Ishikawa (cell line): ENCODE data around the gene KCNN3.

Experiments
- CEBPB ChIP-seq: IDR thresholded peaks from 2 replicates; pipeline ENCODE4 v1.6.1; 2012
- CREB1 ChIP-seq: IDR thresholded peaks from 2 replicates; pipeline ENCODE4 v1.6.1; 2012; ENCODE audit warnings: low read depth
- EGR1 ChIP-seq: IDR thresholded peaks from 2 replicates; pipeline ENCODE4 v1.6.1; 2012
- EP300 ChIP-seq: IDR thresholded peaks from 2 replicates; pipeline ENCODE4 v1.6.1; 2012; ENCODE audit warnings: borderline replicate concordance
- FOXM1 ChIP-seq: IDR thresholded peaks from 2 replicates; pipeline ENCODE4 v1.6.1; 2012; ENCODE audit warnings: low read depth, borderline replicate concordance
- NFIC ChIP-seq: IDR thresholded peaks from 2 replicates; pipeline ENCODE4 v1.6.1; 2012
- RAD21 ChIP-seq: IDR thresholded peaks from 2 replicates; pipeline ENCODE4 v1.6.1; 2012; ENCODE audit warnings: low read depth
- TAF1 ChIP-seq: IDR thresholded peaks from 2 replicates; pipeline ENCODE4 v1.6.1; 2012; ENCODE audit warnings: low read depth, mild to moderate bottlenecking
- TCF12 ChIP-seq: IDR thresholded peaks from 2 replicates; pipeline ENCODE4 v1.6.1; 2012; ENCODE audit warnings: low read depth
- TEAD4 ChIP-seq: IDR thresholded peaks from 2 replicates; pipeline ENCODE4 v1.6.1; 2012
- YY1 ChIP-seq: IDR thresholded peaks from 2 replicates; pipeline ENCODE4 v1.6.1; 2012; ENCODE audit warnings: low read depth
- ZBTB7A ChIP-seq: IDR thresholded peaks from 2 replicates; pipeline ENCODE4 v1.6.1; 2012; ENCODE audit warnings: low read depth
- TF ChIP-seq, protein P1 (sequence below): IDR thresholded peaks from 2 replicates; pipeline ENCODE4 v1.6.1; 2012
- TF ChIP-seq, protein P2 (sequence below): IDR thresholded peaks from 2 replicates; pipeline ENCODE4 v1.6.1; 2012; ENCODE audit warnings: low read depth, mild to moderate bottlenecking
- TF ChIP-seq, protein P3 (sequence below): IDR thresholded peaks from 2 replicates; pipeline ENCODE4 v1.6.1; 2012

KCNN3 gene

DNA sequence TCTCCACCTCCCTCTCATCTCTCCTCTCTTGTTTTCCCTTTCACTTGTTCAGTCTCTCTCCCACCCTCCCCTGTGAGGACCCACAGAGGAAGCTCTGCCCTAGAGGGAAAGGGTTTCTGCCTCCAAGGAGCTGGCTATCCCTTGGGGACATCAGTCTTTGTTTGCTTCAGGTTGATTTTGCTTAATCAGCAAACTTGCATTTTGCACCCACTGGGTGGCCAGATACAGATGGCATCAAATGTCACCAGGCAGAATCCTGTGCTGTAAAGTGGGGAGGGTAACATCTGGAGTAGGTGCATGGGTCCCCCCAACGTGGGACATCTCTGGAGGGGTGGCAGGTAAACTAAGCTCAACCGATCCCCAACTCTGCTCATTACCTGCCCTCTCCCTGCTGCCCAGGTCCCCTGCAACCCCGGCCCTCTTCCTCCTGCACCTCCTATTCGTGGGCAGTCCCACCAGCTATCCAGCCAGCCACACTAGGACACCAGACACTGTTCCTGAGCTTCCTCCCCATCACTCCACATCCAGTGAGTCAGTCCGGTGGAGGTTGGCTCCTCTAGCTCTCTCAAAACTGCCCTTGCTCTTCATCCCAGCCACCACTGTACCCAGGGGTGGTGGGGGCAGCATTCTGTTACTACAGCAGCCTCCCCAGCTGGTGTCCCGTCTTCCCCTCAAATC lies 123.3 kb downstream of the KCNN3 start:
- TF ChIP-seq EP300: no peak
- TF ChIP-seq TCF12: no peak
- TF ChIP-seq FOXM1: no peak
- TF ChIP-seq EGR1: no peak
- TF ChIP-seq CEBPB: no peak
- TF ChIP-seq RAD21: no peak
- TF ChIP-seq, protein P1, sequence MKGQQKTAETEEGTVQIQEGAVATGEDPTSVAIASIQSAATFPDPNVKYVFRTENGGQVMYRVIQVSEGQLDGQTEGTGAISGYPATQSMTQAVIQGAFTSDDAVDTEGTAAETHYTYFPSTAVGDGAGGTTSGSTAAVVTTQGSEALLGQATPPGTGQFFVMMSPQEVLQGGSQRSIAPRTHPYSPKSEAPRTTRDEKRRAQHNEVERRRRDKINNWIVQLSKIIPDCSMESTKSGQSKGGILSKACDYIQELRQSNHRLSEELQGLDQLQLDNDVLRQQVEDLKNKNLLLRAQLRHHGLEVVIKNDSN: no peak

DNA sequence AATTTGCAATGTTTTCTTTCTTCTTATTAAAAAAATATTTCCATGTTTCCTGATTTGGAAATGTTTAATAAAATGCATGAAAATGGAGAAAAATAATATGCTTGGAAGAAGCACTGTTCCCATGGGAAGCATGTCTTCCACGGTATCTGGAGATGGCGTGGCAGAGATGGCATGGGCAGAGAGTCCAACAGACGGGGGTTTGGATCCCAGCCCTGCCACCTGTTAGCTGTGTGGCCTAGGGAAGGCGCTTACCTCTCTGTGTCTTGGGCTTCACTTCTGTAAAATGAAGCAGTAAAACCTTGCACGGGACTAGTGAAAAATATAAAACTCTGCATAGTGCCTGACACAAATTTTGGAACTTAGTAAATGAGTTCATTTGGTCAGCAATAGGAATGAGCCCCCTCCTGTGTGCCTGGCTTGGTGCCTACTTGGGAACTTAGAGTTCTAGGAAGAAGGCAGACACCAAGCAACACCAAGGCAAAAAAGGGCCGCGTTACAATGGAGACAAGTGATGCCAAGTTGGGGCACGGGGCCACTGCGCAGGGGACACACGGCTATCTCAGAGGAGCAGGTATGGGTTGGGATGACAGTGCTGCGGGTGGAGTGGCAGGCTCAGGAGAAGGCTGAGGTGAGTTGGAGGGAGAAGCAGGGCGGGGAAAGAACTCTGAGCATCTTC lies 124.2 kb downstream of the KCNN3 start:
- no peak for TF ChIP-seq NFIC

DNA sequence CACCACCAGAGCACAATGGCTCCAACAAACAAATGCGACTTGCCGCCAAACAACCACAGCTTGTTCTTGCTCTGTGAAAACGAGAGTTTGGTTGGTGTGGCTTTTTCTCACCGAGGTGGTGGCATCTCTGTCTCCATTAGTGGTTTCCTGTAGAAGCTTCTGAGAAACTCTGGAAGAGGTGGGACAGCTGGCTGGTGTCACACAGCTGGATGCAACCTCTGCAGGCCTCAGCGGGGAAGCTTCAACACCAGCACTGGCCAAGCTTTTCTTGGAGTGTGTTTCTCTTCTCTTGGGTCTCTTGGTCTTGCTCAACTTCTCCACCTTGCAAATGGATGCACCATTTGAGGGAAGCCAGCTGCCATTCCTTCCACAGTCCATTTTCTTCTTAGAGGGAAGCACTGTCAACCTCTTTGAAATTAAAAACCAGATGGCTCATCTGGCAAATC lies 124.8 kb downstream of the KCNN3 start:
- TF ChIP-seq EGR1: no peak
- no peak for TF ChIP-seq ZBTB7A
- no peak for TF ChIP-seq TAF1
- no peak for TF ChIP-seq NFIC
- TF ChIP-seq RAD21: no peak
- TF ChIP-seq TCF12: no peak
- TF ChIP-seq CEBPB: no peak
- no peak for TF ChIP-seq YY1
- TF ChIP-seq, protein P2, sequence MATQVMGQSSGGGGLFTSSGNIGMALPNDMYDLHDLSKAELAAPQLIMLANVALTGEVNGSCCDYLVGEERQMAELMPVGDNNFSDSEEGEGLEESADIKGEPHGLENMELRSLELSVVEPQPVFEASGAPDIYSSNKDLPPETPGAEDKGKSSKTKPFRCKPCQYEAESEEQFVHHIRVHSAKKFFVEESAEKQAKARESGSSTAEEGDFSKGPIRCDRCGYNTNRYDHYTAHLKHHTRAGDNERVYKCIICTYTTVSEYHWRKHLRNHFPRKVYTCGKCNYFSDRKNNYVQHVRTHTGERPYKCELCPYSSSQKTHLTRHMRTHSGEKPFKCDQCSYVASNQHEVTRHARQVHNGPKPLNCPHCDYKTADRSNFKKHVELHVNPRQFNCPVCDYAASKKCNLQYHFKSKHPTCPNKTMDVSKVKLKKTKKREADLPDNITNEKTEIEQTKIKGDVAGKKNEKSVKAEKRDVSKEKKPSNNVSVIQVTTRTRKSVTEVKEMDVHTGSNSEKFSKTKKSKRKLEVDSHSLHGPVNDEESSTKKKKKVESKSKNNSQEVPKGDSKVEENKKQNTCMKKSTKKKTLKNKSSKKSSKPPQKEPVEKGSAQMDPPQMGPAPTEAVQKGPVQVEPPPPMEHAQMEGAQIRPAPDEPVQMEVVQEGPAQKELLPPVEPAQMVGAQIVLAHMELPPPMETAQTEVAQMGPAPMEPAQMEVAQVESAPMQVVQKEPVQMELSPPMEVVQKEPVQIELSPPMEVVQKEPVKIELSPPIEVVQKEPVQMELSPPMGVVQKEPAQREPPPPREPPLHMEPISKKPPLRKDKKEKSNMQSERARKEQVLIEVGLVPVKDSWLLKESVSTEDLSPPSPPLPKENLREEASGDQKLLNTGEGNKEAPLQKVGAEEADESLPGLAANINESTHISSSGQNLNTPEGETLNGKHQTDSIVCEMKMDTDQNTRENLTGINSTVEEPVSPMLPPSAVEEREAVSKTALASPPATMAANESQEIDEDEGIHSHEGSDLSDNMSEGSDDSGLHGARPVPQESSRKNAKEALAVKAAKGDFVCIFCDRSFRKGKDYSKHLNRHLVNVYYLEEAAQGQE: no peak
- no peak for TF ChIP-seq EP300
- no peak for TF ChIP-seq CREB1
- TF ChIP-seq, protein P3, sequence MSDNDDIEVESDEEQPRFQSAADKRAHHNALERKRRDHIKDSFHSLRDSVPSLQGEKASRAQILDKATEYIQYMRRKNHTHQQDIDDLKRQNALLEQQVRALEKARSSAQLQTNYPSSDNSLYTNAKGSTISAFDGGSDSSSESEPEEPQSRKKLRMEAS: no peak
- no peak for TF ChIP-seq TEAD4
- TF ChIP-seq, protein P1: no peak
- no peak for TF ChIP-seq FOXM1

DNA sequence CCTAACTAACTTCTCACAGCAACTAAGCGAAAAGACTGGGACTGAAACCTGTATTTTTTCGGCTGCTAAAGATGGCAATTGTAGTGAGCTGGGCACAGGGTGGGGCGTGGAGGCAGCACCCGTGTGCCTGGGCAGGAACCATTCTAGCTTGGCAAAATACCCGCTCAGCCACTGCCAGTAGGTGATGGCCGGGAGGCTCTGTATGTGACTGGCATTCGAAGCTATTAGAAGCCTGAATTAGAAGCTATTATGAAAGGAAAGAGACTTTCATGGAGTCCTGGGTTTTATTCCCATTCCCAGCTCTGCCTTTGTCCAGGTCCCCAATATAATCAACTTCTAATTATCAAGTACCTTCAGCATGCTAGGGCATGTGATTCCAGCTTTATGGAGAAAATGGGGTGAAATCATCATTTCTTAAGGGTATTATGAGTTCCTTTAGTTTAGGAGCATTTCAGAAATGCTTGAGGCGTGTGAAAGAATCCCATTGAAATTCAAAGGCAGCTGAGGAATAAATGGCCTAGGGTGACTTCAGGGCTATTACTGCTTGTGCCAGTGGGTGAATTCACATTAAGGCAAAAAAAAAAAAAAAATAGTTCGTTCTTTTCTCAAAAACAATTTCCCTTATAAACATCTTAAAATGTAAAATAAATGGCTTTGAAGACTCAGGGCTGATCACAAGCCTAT lies 125.6 kb downstream of the KCNN3 start:
- TF ChIP-seq, protein P3: no peak
- TF ChIP-seq, protein P1: no peak

DNA sequence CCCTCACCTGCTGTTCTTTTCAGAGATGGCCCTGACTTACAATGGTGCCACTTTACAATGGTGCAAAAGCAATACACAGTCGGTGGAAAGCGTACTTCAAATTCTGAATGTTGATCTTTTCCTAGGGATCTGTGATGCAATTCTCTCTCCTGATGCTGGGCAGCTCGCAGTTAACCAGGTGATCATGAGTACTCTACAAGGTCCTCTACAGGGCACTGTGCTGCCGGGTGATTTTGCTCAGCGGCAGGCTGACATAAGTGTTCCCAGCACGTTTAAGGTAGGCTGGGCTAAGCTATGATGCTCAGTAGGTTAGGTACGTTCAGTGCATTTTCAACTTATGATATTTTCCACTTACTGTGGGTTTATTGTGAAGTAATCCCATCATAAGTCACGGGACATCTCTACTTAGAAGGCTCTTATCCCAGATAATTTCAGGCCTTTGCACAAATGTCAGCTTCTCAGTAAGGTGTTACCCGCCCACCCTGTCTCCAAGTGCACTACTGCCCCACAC lies 126.5 kb downstream of the KCNN3 start:
- TF ChIP-seq YY1 (no peak), TAF1 (no peak), EGR1 (no peak), ZBTB7A (no peak), TEAD4 (no peak), NFIC (no peak), CREB1 (no peak), EP300 (no peak), FOXM1 (no peak), RAD21 (no peak)
- TF ChIP-seq, protein P1: no peak
- TF ChIP-seq, protein P2: no peak
